ENCODE results near the gene FBLN5.
"Not testable (repeated sequence)": the region's sequence is repeated elsewhere in the genome, so short reads cannot be mapped to it uniquely, and the experiment has no call there.

Gene FBLN5

DNA sequence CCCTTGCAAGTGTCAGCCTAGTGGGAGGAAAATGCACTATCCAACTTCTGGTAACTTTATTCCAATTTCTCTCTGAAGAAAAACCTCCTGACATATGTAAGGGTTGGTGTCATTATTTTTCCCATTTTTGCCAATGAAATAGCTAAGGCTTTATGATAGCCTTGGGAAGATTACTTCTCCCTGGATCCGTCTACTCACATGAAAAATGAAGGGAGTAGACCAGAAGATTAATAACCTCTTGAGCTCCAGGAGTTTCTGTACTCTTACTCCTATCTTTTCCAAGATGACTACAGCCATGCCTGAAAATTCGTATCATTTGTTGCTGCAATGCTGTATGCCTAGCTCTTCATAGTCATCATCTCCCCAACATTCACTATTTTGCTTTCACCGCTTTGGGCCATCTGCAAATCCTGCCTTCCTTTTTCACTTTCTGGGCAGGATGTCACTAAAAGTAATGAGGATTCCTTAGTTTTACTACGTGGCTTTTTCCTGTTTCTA lies 98.9 kb downstream of the FBLN5 start:
- DNase-seq (ENCODE audit: insufficient read length, low spot score) (no peak), FAIRE-seq (no peak)
- TF ChIP-seq, protein P1, sequence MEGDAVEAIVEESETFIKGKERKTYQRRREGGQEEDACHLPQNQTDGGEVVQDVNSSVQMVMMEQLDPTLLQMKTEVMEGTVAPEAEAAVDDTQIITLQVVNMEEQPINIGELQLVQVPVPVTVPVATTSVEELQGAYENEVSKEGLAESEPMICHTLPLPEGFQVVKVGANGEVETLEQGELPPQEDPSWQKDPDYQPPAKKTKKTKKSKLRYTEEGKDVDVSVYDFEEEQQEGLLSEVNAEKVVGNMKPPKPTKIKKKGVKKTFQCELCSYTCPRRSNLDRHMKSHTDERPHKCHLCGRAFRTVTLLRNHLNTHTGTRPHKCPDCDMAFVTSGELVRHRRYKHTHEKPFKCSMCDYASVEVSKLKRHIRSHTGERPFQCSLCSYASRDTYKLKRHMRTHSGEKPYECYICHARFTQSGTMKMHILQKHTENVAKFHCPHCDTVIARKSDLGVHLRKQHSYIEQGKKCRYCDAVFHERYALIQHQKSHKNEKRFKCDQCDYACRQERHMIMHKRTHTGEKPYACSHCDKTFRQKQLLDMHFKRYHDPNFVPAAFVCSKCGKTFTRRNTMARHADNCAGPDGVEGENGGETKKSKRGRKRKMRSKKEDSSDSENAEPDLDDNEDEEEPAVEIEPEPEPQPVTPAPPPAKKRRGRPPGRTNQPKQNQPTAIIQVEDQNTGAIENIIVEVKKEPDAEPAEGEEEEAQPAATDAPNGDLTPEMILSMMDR (IDR thresholded peaks at IDR 0.05; ENCODE audit: insufficient read depth, missing control alignments): no peak

DNA sequence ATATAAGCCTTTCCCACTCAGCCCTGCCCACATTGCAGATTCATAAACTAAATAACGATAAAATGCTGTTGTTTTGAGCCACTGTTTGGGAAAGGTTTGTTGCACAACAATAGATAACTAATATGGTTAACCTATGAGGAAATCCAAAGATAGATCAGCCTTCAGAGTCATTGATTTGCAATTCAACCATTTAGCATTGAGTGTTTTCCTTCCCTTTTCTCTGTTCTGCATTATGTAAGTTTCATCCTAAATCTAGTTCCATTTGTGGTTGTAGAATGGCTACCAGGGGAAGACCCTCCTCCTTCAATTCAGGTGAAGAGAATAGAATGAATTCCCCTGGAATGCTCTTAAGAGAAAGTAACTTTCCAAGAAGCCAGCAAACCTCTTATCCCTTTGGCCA lies 99.8 kb downstream of the FBLN5 start:
- TF ChIP-seq, protein P1 (IDR thresholded peaks at IDR 0.05; ENCODE audit: insufficient read depth, missing control alignments): no peak
- FAIRE-seq (no peak), DNase-seq (ENCODE audit: insufficient read length, low spot score) (no peak)

DNA sequence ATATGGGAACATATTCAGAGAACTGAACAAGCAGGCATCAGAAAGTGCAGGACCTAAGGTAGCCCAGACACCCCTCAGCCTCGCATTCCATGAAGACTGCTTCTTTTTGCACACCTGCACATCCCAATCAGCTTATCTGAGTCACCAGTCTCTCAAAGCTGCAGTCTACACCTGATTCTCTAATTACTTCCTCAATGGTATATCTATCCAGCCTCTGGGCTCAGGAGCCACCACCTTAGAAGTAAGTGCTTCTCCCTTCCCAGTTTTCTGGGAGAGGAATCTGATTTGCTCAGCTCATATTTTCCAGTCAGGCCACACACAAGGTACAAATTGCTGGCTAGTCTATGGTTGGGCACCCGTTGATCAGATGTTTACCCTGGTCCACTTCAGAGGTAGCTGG lies 101.8 kb downstream of the FBLN5 start:
- DNase-seq (ENCODE audit: insufficient read length, low spot score) (no peak), FAIRE-seq (no peak)
- TF ChIP-seq, protein P1 (IDR thresholded peaks at IDR 0.05; ENCODE audit: insufficient read depth, missing control alignments): no peak

DNA sequence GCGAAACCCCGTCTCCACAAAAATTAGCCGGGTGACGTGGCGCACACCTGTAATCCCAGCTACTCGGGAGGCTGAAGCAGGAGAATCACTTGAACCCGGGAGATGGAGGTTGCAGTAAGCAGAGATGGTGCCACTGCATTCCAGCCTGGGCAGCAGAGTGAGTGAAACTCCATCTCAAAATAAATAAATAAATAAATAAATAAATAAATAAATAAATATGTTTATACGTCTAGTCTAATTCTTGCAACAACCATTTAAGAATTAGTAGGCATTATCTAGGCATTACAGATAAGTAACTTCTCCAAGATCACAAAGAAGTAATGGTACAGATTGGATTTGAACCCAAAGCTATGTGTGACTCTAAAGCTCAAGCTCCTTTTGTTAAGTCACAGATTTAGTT lies 102.4 kb downstream of the FBLN5 start:
- FAIRE-seq; DNase-seq (ENCODE audit: insufficient read length, low spot score): not testable (repeated sequence)

DNA sequence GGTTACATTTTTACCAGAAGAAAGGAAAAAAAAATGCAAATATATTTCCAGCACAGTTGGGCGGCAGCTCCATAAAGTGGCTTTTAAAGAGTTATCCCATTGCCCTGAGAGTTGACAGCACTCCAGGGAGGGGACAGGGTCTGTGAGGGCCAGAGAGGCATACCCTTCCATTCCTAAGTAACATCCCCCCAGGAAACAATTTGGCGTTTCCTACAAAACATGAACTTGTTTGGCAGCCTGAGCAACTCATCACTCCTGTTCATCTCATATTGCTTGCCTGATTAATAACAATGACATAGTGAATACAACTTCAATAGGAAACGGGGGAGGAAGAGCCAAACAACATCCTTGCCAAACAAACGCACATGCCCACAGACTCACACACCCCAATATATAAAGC lies 103.5 kb downstream of the FBLN5 start:
- TF ChIP-seq, protein P1 (IDR thresholded peaks at IDR 0.05; ENCODE audit: insufficient read depth, missing control alignments): no peak
- DNase-seq (ENCODE audit: insufficient read length, low spot score): no peak
- no peak for FAIRE-seq

DNA sequence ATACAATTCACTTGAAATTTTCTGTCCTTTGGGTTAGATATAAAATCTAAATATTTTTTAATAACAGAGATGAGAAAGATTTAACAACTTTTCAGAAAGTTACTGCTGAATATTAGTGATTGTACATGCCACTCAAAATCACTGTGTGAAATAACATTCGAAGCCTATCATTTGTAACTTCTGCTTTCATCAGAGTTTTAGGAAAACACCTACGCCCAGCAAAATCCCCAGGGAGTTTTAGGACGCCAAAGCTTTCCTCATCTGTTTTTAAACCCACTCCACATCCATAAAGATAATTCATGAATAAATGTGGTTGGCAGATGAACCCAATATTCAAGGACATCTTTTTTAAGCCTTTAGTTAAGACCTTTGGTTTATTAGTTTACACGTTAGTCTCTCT lies 104.1 kb downstream of the FBLN5 start:
- TF ChIP-seq, protein P1 (IDR thresholded peaks at IDR 0.05; ENCODE audit: insufficient read depth, missing control alignments): no peak
- DNase-seq (ENCODE audit: insufficient read length, low spot score) (no peak), FAIRE-seq (no peak)

DNA sequence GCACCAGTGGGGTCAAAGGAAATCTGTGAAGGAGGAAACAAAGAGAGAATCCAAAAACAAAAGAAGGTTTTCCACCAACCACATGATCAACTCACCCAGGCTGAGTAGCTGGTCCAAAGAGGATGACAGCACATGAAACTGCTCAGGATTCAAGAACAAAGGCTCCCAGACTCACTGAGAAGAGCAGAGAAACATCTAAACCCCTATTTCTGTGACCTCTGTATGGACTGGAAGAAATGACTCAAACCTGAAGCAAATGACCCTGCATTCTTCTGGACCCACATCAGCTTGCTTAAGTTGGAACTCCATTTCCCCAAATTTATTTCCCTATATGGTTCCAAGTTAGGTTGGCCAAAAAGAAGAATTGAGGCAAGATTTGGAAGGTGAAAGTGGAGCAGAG lies 106.4 kb downstream of the FBLN5 start:
- TF ChIP-seq, protein P1 (IDR thresholded peaks at IDR 0.05; ENCODE audit: insufficient read depth, missing control alignments): no peak
- DNase-seq (ENCODE audit: insufficient read length, low spot score) (no peak), FAIRE-seq (no peak)

DNA sequence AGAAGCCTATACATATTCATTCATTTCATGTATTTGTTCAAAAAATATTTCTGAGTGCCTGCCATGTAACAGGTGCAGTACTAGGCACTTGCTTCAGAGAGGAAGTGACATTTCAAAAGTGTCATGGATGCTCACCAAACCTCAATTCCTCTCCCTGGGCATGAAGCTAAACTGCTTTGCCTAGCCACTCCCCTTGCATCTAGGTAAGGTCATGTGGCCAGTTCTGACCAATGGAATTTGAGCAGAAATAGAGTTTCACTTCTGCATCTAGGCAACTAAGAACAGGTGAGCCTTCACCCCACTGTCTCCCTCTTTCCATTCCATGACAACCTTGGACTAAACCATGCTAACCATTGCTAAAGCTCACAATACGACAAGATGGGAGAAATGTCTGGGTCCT lies 107.7 kb downstream of the FBLN5 start:
- DNase-seq (ENCODE audit: insufficient read length, low spot score) (no peak), FAIRE-seq (no peak)
- TF ChIP-seq, protein P1 (IDR thresholded peaks at IDR 0.05; ENCODE audit: insufficient read depth, missing control alignments): no peak

All from D721Med (cell line).